H1 (cell line): ENCODE results near the gene TPRX1. TPM values are rescaled to one million over a fixed set of nuclear protein-coding genes. Genes with fewer than 3 reads are reported as not detected.

Experiments used
- RFX5 ChIP-seq: IDR thresholded peaks from 2 replicates; pipeline ENCODE4 v1.6.1; 2011; ENCODE audit warnings: low read depth, low read length, improper control_type of control experiment, borderline replicate concordance
- TAF1 ChIP-seq: IDR thresholded peaks from 2 replicates; pipeline ENCODE4 v1.6.1; 2011; ENCODE audit warnings: mild to moderate bottlenecking, low read depth, low read length
- polyA plus RNA-seq, 7 experiments: library from polyadenylated mRNA; depleted of rRNA in 3 of 7; stranded (reverse) in 5 of 7; unstranded in 2 of 7; fragments of >200 nt in 5 of 7; fragments of 200-250 nt in 2 of 7; gene quantifications; 1 replicate in 5 of 7; 2 replicates in 1 of 7; 4 replicates in 1 of 7; pipeline versions ENCODE4 v1.2.1 to v1.2.3, GENCODE V29; 2011 to 2013; ENCODE audit warnings: missing spikeins in 2 of 7, mixed read lengths in 2 of 7
- total RNA-seq: library from RNA; stranded (reverse); fragmentation: NEBNext Ultra II Directional; extraction: Animal tissue kit (Norgen Biotek cat#: 25700); gene quantifications from 2 replicates; pipeline ENCODE4 v1.2.1, GENCODE V29; 2021

Gene TPRX1
- total and polyA plus RNA-seq, 2 of the 8 experiments (the other 6 are each of a cell fraction or from before 2014, with no cell fraction given), result 0.03 TPM; not detected in 1

DNA sequence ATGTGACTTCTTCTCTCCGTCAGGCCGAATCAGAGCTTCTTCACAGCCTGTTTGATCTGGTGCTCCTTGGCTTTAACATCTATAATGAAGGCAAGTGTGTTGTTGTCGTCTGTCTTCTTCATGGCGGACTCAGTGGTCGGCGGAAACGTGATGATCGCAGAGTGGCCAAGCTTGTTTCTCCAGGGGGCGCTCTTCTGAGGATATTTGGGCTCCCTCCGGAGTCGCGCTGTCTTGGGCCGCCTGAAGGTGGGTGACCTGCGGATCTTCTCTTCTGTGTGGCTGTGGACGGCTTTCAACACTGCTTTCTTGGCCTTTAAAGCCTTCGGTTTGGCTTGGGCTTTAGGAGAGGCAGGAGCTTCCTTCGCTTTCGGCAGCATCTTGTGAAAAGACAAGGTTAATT is 9.8 kb downstream of the TPRX1 start (continued):
- no peak for TF ChIP-seq RFX5
- no peak for TF ChIP-seq TAF1
